ENCODE data around the gene KRT3.

Gene KRT3

DNA sequence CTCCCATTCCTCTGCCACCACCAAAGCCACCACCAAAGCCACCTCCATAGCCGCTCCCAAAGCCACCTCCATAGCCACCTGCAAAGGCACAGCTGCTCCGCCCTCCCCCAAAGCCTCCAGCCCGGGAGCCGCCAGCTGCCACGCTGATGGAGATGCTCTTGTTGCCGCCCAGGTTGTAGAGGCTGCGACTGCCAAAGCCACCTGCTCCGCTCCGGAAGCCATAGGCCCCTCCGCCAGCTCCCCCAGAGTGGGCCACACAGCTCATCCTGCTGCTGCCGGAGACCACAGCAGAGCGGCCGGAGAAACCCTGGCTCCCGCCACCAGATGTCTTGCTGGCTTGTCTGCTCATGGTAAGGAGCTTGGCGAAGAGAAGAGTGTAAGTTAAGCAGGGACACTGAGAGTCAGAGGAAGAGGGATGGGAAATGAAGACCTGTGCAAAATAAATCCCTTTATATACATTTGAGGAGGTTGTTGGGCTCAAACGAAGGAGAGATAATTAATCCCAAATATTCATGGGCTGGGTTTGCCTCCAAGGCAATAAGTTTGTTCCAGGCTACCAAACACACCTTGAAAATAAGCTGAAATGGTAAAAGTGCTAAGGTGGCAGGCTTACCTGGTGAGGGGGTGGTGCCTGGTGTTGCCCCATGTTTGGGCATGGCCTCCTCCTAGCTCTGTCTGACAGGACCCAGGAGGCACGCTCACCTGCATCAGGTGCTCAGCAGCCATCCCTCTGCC is at the start of gene KRT3:
TSS of gene KRT3 (minus strand) at position 424 of the 735 bp plus-strand sequence. CDS start at position 349, 75 bp downstream.
- no peak for DNase-seq

DNA sequence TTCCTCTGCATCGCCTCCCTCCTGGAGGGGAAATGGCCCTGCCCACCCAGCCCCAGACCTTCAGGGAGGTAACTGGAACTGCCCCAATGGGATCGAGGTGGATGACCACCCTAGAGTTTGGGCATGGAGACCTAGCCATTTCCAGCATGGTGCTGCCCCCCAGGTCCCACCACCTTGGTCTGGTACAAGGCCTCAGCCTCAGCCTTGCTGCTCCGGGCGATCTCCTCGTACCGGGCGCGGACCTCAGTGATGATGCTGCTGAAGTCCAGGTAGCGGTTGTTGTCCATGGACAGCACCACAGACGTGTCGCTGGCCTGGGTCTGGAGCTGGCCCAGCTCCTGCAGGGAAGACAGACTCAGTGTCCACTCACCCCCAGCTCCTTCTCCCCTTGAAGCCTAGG is 48.5 kb upstream of the KRT3 start:
- DNase-seq: no peak

DNA sequence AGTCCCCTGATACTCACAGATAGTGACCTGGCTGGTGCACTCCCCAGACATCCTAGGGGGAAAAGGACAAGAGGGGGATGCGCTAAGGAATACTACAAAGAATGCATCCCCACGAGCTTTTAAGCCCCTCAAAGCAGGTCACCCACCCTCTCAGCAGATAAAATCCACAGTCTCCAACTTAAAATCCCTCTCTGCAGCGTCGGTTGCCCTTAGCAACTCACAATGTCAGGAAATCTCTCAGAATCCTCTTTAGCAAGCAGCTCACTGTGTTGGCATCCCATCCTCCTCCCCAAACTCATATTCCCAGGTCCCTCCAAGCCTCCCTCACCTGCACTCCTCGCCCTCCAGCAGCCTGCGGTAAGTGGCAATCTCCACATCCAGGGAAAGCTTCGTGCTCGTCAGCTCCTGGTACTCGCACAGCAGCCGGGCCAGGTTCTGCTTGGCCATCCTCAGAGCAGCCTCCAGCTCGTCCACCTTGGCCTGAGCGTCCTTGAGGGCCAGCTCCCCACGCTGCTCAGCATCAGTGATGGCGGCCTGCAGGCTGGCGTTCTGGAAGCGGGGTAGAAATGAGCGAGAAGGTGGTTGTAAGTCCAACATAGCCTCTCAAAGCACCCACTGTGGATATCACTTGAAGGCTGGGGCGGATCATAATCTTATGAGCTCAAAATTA is 43.7 kb upstream of the KRT3 start:
- DNase-seq: no peak

DNA sequence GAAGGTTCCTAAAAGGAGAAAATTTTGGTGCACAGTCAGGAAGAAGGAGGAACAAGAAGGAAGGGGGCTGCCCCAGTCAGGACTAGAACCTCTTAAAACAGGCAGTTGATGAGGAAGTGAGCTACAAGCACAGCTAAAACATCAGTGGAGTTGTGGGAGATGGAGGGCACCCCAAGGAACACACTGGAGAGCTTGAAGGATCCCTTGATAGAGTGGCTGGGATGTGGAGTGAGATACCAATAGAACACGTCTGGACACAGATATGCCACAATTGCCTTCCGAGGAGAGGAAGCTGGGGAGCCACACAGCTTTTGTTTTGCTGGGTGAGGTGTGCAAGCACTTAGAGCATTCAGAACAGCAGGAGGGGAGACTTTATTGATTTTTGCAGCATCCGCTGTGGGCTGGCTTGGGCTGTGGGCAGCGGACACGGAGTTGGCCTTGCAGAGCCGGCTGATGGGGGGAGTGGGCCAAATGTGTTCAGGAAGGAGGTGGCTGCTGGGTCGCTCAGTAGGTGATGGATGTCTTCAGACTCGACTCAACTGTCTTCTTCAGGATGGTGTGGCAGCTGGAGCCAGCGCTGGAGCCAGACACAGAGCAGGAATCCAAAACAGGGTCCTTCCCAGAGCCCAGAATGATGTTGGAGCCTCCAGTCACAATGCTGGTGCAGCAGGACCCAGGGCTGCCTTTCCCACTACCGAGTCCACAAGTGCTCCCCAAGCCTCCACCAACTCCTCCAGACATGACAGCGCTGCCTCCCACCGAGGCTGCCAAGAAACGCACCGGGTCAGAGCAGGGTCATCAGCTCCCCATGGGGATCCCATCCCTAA is 42.9 kb upstream of the KRT3 start:
- DNase-seq: no peak

DNA sequence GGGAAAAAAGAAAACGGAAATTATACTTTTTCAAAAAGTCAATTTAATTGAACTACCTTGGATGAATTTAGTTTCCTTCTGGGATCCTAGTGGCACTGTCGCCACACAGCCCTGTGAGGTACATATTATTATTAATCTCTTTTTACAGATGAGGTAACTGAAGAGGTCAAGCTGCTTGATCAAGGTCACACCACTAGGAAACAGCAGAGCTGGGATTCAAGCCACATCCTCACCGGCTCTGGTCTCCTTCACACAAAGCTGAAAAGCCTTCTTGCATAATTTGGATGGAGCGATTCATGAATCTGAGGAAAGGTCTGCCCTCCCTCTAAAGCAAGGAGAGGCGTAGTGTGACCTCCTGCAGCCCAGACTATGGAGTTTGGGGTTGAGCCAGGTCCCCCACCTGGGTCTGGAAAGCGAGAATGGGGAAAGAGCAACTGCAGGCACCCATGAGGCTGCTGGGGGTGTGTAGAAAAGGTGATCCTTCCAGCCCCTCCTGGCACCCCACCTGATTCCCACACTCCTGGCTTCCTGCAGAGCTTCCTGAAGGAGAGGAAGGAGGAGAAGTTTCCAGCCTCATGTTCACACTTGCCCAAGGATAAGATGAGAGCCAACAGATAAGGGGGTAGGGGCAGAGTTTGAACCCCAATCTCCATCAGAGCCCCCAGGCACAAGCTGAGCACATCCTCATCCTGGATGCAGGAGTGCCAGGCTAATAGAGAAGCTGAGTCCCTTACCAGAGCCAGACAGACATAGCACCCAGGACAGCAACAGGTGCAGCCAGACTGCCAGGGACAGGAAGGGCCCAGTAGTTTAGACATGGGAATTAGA is 42.1 kb upstream of the KRT3 start:
- DNase-seq: no peak

DNA sequence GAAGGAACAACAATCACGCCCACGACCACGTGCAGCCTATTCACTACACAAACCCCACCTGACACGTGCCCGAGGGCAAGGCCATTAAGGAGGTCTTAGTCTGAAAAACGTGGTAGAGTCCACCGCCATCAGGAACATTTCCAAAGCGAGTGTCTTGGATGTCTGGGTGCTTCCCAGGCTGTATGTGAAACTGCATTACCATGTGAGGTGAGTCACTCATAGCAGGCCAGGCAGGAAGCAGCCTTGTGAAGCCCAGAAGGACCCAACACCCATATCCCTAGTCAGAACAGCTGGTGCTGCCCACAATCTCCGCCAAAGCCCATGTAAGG is 41.5 kb upstream of the KRT3 start:
- DNase-seq: no peak

DNA sequence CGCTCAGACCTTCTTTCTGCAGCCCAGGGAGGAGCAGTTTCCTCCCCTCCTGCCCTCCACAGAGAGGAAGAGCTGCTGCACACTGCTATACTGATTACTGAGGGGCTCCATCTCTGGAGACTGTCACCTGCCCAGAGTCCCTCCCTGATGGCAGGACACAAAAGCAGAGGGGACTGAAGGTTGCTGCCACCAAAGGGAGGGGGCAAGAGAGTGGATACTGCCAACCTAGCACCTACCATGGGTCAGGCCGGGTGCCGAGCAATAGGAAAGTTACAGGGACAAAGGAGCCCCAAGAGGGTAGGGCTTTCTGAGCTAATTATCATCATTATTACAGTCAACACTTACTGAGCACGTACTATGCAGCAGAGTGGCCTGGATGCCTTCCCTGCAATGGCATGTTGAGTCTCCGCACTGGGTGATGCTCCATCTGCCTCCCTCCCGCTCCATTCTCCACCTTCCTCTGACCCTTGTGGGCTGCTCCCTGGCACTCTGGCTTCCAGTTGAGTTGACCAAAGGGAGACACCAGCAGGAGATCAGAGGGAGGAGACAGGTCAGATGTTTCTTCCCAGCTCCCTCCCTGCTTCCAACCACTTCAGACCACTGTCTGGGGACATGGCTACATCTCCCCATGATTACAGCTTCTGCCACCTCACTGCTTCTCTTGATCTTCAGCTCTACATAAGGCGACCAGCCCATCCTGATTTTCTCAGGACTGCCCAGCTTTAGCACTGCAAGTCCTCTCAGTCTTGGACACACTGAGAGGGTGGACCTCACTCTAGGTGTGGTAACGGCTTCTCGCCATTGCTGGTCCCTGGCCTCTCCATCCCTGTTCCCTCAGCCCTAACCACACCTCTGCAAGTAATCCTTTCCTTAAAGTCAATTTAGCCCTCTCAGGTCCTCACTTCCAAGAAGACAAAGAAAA is 40.8 kb upstream of the KRT3 start:
- DNase-seq: no peak

DNA sequence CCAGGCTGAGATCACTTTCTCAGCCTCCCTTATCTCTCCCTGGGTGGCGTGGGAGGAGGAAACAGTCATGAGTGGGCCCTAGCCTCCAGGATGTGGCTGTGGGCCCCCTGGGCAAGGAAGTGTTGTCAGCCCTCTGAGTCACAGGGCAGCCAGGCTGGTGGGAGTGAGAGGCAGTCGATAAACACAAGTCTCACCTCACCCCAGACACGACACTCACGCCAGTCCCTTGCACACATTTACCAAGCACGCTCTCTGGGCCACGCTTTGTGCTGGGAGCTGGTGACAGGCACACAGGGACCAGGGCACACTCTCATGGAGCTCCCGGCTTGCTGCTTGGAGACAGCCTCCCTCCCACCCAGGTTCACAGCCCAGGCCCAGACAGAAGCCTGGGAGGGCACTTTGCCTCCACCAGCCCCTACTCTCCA is 40.1 kb upstream of the KRT3 start:
- no peak for DNase-seq

DNA sequence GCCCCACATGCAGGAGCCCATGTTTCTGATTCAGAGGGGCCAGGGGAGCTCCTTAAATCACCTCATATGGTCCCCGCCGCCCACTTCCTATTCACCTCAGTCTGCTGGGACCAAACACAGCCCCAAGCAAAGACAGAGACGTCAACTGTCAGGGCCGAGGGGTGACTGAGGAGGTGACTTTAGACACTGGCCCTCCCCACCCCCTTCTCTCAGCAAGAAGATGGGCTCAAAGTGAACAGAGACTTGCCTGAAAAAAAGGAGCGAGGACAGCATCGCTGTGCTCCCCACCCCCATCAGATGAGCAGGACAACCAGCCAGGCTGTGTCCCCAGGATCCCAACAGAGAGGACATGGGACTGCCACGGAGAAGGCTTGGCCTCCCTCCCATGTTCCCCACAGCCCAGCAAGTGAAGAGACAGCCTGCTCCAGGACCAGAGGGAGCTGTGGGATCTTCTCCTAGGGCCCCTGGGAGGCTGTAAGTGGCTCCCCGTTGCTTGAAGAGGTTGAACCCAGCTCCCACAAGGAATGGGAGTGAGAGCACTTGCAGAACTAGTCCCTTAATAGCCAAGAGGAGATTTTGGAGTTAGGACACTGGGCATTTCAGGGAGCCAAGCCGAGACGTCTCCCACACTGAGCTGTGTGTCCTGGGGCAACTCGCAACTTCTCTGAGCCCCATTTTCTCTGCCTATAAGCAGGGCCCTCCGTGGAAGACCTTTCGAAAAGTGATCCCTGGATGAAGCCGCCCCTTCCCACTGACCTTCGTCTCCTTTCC is 39.5 kb upstream of the KRT3 start:
- DNase-seq: no peak

DNA sequence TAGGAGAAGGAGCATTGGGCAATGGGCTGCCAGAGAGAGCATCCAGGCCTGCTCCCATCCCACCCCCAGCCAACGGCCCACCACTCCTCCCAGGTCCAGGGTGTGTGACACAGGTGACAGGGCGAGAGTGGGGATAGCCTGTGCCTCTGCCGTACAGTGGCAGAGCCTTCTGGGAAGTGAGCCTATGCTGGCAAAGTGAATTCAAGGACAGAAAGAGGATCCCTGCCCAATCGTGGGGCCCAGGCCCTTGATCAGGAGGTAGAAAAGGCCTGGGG is 38.7 kb upstream of the KRT3 start:
- DNase-seq: no peak

DNA sequence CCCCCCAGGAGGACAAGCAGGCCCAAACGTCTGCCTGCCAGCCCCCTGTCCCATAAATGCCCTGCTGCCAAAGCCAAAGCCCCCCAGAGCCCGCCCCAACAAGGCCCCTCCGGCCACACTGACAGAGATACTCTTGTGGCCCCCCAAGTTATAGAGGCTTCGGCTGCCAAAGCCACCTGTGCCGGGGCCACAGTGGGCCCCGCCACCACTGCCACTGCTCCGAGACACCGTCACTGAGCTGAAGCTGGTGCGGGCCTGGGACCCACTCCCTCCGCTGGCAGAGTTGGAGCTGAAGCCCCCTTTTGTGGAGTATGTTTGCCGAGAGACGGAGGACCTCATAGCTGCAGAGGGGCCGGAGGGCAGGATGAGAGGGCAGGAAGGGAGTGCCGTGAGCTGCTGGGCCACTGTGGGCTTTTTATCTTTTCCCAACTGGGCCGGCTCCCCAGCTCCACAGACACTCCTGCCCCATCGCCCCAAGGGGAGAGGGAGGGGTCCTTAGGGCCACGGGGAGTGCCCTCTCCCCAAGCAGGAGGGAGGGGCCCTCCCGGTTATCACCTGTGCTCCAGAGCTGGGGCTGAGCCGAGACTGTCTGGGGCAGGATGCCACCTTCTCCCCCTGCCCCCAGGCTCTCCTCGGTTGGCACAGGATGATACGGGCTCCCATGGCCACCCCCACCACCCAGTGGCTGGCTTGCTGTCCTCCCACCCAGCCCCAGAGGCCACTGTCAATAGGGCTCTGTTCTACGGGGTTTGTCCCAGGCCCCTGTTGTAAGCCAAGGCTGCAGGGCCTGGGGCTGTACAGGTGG is 38.2 kb upstream of the KRT3 start, which contains the start of gene KRT79:
TSS of gene KRT79 (minus strand) at position 390 of the 805 bp plus-strand sequence. CDS start at position 339, 51 bp downstream.
- no peak for DNase-seq

DNA sequence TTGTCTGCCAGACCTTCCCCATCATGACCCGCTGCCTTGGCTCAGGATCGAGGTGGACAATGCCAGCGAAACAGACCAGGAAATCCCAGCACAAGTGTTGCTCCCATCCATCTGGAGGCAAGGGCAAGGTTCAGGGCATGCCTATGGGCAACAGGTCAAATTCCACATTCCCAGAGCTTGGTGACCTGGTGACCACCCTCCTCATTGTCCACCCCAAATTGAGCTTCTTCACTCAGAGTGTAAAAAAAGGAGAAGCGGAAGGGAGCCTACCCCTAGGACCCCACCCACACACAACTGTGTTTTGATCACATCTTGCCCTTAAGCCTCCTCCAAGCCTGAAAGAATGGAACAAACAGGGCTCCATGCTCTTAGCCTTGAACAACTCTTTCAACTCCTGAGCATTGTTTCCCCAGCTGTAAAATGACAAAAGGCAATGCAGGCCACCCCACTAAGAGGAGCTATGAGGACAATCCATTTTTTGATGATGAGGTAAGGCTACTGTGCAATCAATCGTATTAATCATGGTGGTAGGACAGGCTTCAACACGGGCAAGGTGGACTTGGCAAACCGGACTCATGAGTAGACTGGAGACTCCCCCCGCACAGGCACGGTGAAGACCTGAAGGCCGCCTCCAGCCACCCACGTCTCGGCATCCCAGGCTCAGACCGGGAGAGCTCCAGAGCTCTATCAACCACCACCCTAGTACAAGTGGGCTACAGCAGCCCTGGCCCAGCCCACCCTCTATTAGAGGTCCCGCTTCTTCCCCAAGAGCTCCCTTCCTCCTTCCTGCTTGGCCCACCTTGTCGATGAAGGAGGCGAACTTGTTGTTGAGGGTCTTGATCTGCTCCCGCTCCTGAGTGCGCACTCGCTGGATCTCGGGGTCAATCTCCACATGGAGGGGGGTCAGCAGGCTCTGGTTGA is 37.3 kb upstream of the KRT3 start:
- no peak for DNase-seq

DNA sequence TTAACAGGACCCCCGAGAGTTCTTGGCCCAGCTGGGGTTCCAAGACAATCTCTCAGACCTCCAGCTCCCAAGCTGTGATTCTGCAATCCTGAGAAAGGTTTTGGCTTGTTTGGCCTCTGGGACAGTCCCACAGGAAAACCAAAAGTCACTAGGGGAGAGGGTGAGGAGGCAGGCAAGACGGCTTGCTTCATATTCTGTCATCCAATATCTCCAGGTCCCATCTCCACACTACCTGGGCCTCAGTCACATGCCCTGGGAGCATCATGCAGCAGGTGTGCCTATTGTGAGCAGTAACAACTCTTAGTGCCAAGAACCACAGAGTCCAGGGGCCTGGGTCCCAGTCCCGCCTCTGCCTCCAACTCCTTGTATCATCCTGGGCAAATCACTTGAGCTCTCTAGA is 36.5 kb upstream of the KRT3 start:
- DNase-seq: no peak

DNA sequence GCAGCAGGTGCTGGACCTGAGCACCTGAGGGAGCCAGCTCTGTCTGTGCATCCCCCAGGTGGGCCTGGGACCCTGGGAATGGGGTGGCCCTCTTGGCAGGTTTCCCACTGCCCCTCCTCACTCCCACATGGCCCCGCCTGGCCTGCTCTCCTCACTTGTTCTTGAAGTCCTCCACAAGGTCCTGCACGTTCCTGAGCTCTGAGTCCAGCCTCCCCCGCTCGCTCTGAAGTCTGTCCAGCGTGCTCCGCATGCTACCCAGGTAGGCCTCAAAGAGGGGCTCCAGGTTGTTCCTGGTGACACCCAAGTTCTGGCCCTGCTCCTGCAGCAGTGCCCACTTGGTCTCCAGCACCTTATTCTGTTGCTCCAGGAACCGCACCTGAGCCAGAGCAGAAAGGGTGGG is 35.3 kb upstream of the KRT3 start:
- no peak for DNase-seq

DNA sequence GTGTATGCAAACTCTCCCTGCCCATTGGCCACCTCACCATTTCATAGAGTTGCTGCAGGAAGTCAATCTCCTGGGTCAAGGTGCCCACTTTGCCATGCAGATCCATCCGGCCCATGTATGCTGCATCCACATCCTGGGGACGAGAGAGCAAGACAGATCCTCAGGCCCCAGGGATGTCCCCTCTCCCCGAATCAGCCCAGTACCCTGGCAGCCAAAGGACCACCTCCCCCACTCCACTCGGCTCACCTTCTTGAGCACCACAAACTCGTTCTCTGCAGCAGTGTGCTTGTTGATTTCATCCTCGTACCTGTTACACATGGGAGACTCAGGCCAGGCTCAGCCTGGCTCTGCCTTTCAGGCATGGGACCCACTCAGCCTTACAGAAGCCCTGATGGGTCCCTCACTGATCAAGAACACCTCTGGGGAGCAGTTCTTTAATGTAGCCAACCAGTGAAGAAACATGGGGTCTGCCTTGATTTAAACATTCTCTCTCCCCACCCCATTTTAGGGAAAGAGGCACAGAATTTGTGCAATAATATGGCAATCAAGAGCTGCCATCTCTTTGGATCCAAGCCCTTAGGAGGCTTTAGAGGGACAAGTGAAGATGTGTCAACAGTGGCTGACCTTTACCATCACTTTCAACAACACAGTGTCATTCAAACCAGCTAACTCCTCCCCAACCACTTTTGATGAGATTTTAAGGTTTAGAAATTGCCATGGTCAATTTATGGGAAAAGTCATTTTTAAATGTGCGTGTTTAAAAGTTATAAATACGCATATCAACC is 34.3 kb upstream of the KRT3 start:
- DNase-seq: no peak

DNA sequence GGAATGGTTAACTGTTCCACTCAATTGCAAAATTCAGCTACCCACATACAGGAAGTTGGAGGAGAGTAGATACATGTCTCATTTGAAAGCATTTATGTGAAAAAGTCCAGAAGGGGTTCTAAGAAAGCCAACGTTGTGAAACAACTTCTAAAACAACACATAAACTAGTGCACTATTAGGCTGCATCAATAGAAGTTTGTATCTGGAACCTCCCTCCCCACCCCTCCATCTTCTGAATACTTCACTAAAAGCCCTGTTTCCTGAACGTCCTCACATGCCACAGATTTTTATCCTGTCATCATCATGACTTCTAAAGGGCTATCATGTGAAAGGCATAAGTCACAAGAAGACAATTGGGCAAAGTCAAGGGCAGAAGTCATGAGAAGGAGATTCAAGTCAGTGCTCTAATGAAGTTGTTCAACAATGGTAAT is 32.7 kb upstream of the KRT3 start:
- no peak for DNase-seq

DNA sequence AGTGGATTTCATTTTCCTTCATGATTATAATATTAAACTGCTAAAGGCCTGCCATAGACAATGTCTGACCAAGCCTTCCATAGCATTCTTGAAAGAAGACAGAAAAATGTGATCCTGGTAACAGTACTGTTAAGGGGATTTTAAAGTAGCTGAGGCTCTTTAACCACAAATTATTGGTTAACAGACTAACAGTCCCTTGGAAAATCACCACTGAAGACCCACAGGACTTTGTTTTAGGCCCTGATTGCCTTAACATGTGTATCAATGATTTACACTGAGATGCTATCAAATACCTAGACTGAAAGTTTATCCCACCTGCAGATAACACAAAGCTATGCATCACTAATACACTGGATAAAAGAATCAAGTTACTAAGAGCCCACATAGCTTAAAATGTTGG is 32.2 kb upstream of the KRT3 start:
- no peak for DNase-seq

DNA sequence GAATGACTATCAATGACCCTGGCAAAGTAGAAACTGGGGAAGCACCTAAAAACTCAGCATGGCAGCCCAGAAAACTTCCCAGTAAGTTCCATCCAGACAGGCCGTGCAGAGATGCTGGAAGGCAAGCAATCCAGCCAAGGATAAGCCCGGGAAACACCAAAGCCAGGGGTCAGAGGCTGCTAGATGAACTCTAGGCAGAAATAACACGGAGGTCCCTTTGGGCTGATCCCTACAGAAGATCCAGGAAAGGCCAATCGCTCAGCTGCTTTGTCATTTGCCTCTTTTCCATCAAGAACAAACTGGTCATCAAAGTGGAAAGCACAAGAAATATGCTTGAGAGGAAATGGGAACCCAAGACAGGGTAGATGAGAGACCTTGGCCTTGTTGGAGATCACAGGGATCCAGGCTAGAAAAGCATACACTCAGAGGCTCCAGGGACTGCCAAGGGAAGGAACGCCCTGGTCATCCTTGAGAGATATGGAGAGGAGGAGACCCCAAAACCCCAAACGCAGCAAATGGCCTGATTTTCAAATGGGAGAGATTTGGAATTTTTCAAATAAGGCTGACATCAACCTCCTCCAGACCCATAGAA is 31.7 kb upstream of the KRT3 start:
- DNase-seq: no peak

All from stimulated activated naive CD4-positive, alpha-beta T cell (primary cell).